ENCODE data around the gene KISS1R. TPM values are rescaled to one million over a fixed set of nuclear protein-coding genes. Genes with fewer than 3 reads are reported as not detected.

KISS1R gene
- total RNA-seq, 1 experiment from 2014 or later = 16.6 TPM

DNA sequence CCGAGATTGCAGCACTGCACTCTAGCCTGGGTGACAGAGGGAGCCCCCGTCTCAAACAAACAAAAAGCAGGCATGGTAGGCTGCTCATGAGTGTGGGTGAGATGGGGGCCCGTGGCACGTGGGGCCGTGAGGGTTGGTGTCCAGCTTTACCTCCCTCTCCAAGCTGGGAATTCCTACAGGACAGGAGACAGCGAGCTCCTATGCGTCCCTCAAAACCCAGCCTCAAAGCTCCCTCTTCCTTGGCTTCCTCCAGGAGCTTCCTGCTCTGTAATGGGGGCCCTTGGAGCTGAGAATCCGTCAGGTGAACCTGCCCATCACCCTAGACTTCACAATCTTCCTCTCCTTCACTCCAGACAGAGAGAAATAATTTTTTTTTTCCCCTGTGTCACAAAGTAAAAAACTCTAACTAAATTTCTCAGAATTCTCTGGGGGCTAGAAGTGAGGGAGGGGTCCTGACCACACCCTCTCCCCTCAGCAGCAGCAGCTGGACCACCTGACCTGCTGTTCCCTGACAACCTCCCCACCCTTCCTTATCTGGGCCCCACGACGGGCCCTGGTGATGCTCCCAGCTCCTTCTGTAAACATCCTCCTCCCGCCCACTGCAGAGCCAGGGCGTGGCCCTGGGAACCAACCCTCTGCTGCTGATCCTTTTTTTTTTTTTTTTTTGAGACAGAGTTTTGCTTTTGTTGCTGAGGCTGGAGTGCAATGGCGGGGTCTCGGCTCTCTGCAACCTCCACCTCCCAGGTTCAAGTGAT lies 44.9 kb downstream of the KISS1R start:
- Histone ChIP-seq H3K9me3 (no peaks in the 10 kb centered on the region), H3K4me3 (ENCODE audit: low read depth, low read length) (no peak overlapping the region), H3K4me1 (peaks cover 63% of the 10 kb centered on the region), H3K27me3 (replicated peaks; ENCODE audit: control insufficient read depth, insufficient read depth, low read length) (no peaks in the 10 kb centered on the region), H3K36me3 (ENCODE audit: control insufficient read depth, insufficient read depth, low read length) (peaks cover 22% of the 10 kb centered on the region)
- POLR2A ChIA-PET = interaction anchor here (0.9 kb wide), 1 partner anchor 10 kb away, joined by 3 read pairs; no protein-coding TSS in a partner anchor
- peak; percentile 65 to 82 for DNase-seq
- CTCF ChIA-PET = interaction anchor here (0.6 to 1.0 kb wide), 2 partner anchors 22 to 297 kb away, joined by 4 to 5 read pairs; partner anchors contain the start of gene WDR18
- Mint-ChIP-seq H3K36me3 (ENCODE audit: insufficient read depth, unreplicated experiment) (peaks cover 96% of the 10 kb centered on the region), H3K4me3 (ENCODE audit: unreplicated experiment) (peak overlapping the region; percentile 65), H3K27ac (ENCODE audit: unreplicated experiment) (peak overlapping the region; percentile 90), H3K27me3 (ENCODE audit: insufficient read depth, unreplicated experiment) (no peaks in the 10 kb centered on the region), H3K4me1 (ENCODE audit: low read depth, unreplicated experiment) (peaks cover 20% of the 10 kb centered on the region), H3K9me3 (ENCODE audit: unreplicated experiment) (no peaks in the 10 kb centered on the region)
- TF ChIP-seq, protein P1, sequence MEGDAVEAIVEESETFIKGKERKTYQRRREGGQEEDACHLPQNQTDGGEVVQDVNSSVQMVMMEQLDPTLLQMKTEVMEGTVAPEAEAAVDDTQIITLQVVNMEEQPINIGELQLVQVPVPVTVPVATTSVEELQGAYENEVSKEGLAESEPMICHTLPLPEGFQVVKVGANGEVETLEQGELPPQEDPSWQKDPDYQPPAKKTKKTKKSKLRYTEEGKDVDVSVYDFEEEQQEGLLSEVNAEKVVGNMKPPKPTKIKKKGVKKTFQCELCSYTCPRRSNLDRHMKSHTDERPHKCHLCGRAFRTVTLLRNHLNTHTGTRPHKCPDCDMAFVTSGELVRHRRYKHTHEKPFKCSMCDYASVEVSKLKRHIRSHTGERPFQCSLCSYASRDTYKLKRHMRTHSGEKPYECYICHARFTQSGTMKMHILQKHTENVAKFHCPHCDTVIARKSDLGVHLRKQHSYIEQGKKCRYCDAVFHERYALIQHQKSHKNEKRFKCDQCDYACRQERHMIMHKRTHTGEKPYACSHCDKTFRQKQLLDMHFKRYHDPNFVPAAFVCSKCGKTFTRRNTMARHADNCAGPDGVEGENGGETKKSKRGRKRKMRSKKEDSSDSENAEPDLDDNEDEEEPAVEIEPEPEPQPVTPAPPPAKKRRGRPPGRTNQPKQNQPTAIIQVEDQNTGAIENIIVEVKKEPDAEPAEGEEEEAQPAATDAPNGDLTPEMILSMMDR (IDR thresholded peaks at IDR 0.05; ENCODE audit: insufficient read depth in 1 of 2, low read depth in 1 of 2, low read length in 1 of 2, severe bottlenecking in 1 of 2, unreplicated experiment in 1 of 2) = no peak
- intact Hi-C loops (cut with micrococcal nuclease; ENCODE audit: unreplicated experiment) = no loop called here
- BruUV-seq (replicated peaks) = no TSS peak

DNA sequence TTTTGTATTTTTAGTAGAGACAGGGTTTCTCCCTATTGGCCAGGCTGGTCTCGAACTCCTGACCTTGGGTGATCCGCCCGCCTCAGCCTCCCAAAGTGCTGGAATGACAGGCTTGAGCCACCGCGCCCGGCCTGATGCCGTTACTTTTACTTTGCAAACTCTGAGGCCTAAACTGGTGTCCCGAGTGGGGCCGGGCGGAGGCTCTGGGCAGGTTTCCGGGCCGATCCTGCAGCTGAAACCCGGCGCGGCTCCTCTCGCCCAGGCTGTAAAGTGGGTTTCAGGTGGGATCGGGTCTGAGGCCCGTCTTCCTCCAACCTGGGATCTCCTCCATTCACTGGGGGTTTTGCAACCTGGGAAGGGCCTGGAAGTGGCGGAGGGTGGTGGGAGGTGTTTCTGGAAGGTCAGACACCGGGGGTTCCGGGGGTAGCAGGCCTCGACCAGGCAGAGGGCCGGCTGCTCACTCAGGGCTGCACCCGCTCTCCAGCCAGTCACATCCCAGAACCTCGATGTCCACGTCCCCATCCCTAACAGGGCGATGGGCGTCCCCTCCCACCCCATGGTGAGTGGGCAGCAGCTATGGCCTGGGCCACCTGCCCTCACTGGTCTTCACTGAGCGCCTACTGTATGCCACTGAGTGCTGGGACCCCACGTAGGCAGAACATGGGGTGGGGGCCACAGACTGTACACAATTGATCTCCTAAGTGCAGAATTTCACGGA lies 45.7 kb downstream of the KISS1R start:
- POLR2A ChIA-PET = no interaction called here
- DNase-seq = no peak
- CTCF ChIA-PET = interaction anchor here (0.6 to 1.0 kb wide), 2 partner anchors 21 to 296 kb away, joined by 4 to 5 read pairs; partner anchors contain the start of gene WDR18
- Mint-ChIP-seq H3K27me3 (ENCODE audit: insufficient read depth, unreplicated experiment) (no peaks in the 10 kb centered on the region), H3K4me3 (ENCODE audit: unreplicated experiment) (peak overlapping the region; percentile 65), H3K36me3 (ENCODE audit: insufficient read depth, unreplicated experiment) (peaks cover 96% of the 10 kb centered on the region), H3K4me1 (ENCODE audit: low read depth, unreplicated experiment) (peaks cover 20% of the 10 kb centered on the region), H3K27ac (ENCODE audit: unreplicated experiment) (peak overlapping the region; percentile 90), H3K9me3 (ENCODE audit: unreplicated experiment) (no peaks in the 10 kb centered on the region)
- Histone ChIP-seq H3K4me1 (peaks cover 55% of the 10 kb centered on the region), H3K4me3 (ENCODE audit: low read depth, low read length) (no peak overlapping the region), H3K36me3 (ENCODE audit: control insufficient read depth, insufficient read depth, low read length) (peaks cover 20% of the 10 kb centered on the region), H3K9me3 (no peaks in the 10 kb centered on the region), H3K27me3 (replicated peaks; ENCODE audit: control insufficient read depth, insufficient read depth, low read length) (no peaks in the 10 kb centered on the region)
- intact Hi-C loops (cut with micrococcal nuclease; ENCODE audit: unreplicated experiment) = no loop called here
- BruUV-seq (replicated peaks) = no TSS peak
- TF ChIP-seq, protein P1 (IDR thresholded peaks at IDR 0.05; ENCODE audit: insufficient read depth in 1 of 2, low read depth in 1 of 2, low read length in 1 of 2, severe bottlenecking in 1 of 2, unreplicated experiment in 1 of 2) = no peak

DNA sequence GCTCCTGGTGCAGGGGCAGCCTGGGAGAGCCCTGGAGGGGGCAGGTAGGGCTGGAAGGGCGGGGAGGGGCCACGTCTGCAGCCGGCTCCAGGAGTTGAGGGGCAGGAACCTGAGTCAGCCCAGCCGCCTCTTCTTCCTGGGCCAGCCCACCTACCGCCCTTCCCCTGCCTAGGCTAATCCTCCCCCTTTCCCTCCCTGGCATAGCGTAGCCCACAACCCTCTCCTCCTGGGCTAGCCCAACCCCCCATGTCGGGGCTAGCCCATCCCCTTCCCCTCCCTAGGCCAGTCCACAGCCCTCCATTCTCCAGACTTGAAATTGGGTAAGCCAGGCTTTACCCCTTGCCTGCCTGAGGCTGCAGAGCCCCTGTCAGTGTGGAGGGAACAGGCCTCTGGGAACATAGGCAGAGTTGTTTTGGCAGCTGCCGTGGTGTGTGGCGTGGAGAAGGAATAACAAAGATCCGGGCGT lies 46.4 kb downstream of the KISS1R start:
- ChIA-PET POLR2A (no interaction called here), CTCF (no interaction called here)
- no peak for DNase-seq
- BruUV-seq (replicated peaks) = no TSS peak
- Histone ChIP-seq H3K4me1 (peaks cover 48% of the 10 kb centered on the region), H3K36me3 (ENCODE audit: control insufficient read depth, insufficient read depth, low read length) (peaks cover 22% of the 10 kb centered on the region), H3K27me3 (replicated peaks; ENCODE audit: control insufficient read depth, insufficient read depth, low read length) (no peaks in the 10 kb centered on the region), H3K9me3 (no peaks in the 10 kb centered on the region), H3K4me3 (ENCODE audit: low read depth, low read length) (no peak overlapping the region)
- Mint-ChIP-seq H3K27ac (ENCODE audit: unreplicated experiment) (peak overlapping the region; percentile 19), H3K9me3 (ENCODE audit: unreplicated experiment) (no peaks in the 10 kb centered on the region), H3K36me3 (ENCODE audit: insufficient read depth, unreplicated experiment) (peaks cover 100% of the 10 kb centered on the region), H3K4me1 (ENCODE audit: low read depth, unreplicated experiment) (peaks cover 20% of the 10 kb centered on the region), H3K4me3 (ENCODE audit: unreplicated experiment) (no peak overlapping the region), H3K27me3 (ENCODE audit: insufficient read depth, unreplicated experiment) (no peaks in the 10 kb centered on the region)
- intact Hi-C loops (cut with micrococcal nuclease; ENCODE audit: unreplicated experiment) = no loop called here
- TF ChIP-seq, protein P1 (IDR thresholded peaks at IDR 0.05; ENCODE audit: insufficient read depth in 1 of 2, low read depth in 1 of 2, low read length in 1 of 2, severe bottlenecking in 1 of 2, unreplicated experiment in 1 of 2) = no peak
